ENCODE data around the gene PSMB3.
A peak's percentile ranks its signal among the peaks of the same experiment; 100 is the strongest.
"Not testable (repeated sequence)": the region's sequence is repeated elsewhere in the genome, so short reads cannot be mapped to it uniquely, and the experiment has no call there.

Gene PSMB3

GRCh38 chr17:38768417-38768816, 15.9 kb downstream of the PSMB3 start:
- H3K4me1 ChIP-seq (ENCODE audit: control insufficient read depth in 5 of 5, insufficient read depth in 5 of 5, low read length in 5 of 5) = no peaks in the 10 kb centered on the region

GRCh38 chr17:38773258-38773657, 20.7 kb downstream of the PSMB3 start:
- Histone ChIP-seq H3K36me3 (ENCODE audit: control insufficient read depth in 5 of 5, insufficient read depth in 5 of 5, low read length in 5 of 5) (peaks cover 19 to 96% (median 88%) of the 10 kb centered on the region in 5 donors), H3K27ac (ENCODE audit: low read depth, low read length) (no peak overlapping the region), H3K4me3 (ENCODE audit: low read depth in 1 of 5, low read length in 5 of 5) (no peak overlapping the region), H3K27me3 (ENCODE audit: control insufficient read depth in 5 of 5, insufficient read depth in 4 of 5, low read length in 5 of 5) (no peaks in the 10 kb centered on the region), H3K4me1 (ENCODE audit: control insufficient read depth in 5 of 5, insufficient read depth in 5 of 5, low read length in 5 of 5) (no peaks in the 10 kb centered on the region), H3K9me3 (ENCODE audit: control insufficient read depth in 5 of 5, low read length in 5 of 5) (no peaks in the 10 kb centered on the region), H3K9ac (ENCODE audit: low read length in 5 of 5) (no peak overlapping the region)

More at GRCh38 chr17:38768417-38768816, 15.9 kb downstream of the PSMB3 start:
- no peak overlapping the region for H3K4me3 ChIP-seq (ENCODE audit: low read depth in 1 of 5, low read length in 5 of 5)
- H3K9ac ChIP-seq (ENCODE audit: low read length in 5 of 5) = no peak overlapping the region
- H3K9me3 ChIP-seq (ENCODE audit: control insufficient read depth in 5 of 5, low read length in 5 of 5) = no peaks in the 10 kb centered on the region
- no peak overlapping the region for H3K27ac ChIP-seq (ENCODE audit: low read depth, low read length)
- peaks cover 8 to 98% (median 96%) of the 10 kb centered on the region in 5 donors for H3K36me3 ChIP-seq (ENCODE audit: control insufficient read depth in 5 of 5, insufficient read depth in 5 of 5, low read length in 5 of 5)
- no peaks in the 10 kb centered on the region for H3K27me3 ChIP-seq (ENCODE audit: control insufficient read depth in 5 of 5, insufficient read depth in 4 of 5, low read length in 5 of 5)

GRCh38 chr17:38777641-38778250, 25.2 kb downstream of the PSMB3 start:
- no peaks in the 10 kb centered on the region for H3K4me1 ChIP-seq (ENCODE audit: control insufficient read depth in 5 of 5, insufficient read depth in 5 of 5, low read length in 5 of 5)
- peaks cover 20 to 96% (median 89%) of the 10 kb centered on the region in 5 donors for H3K36me3 ChIP-seq (ENCODE audit: control insufficient read depth in 5 of 5, insufficient read depth in 5 of 5, low read length in 5 of 5)
- no peak overlapping the region for H3K4me3 ChIP-seq (ENCODE audit: low read depth in 1 of 5, low read length in 5 of 5)
- H3K9me3 ChIP-seq (ENCODE audit: control insufficient read depth in 5 of 5, low read length in 5 of 5) = no peaks in the 10 kb centered on the region
- H3K9ac ChIP-seq (ENCODE audit: low read length in 5 of 5) = no peak overlapping the region
- no peaks in the 10 kb centered on the region for H3K27me3 ChIP-seq (ENCODE audit: control insufficient read depth in 5 of 5, insufficient read depth in 4 of 5, low read length in 5 of 5)
- H3K27ac ChIP-seq (ENCODE audit: low read depth, low read length) = no peak overlapping the region

- H3K36me3 ChIP-seq (ENCODE audit: control insufficient read depth in 5 of 5, insufficient read depth in 5 of 5, low read length in 5 of 5) = peaks cover 12 to 96% (median 92%) of the 10 kb centered on the region in 5 donors
- no peak overlapping the region for H3K4me3 ChIP-seq (ENCODE audit: low read depth in 1 of 5, low read length in 5 of 5)
- H3K27me3 ChIP-seq (ENCODE audit: control insufficient read depth in 5 of 5, insufficient read depth in 4 of 5, low read length in 5 of 5) = no peaks in the 10 kb centered on the region
Measured at GRCh38 chr17:38779965-38780752, 27.6 kb downstream of the PSMB3 start.

GRCh38 chr17:38783227-38783626, 30.7 kb downstream of the PSMB3 start:
- no peaks in the 10 kb centered on the region for H3K27me3 ChIP-seq (ENCODE audit: control insufficient read depth in 5 of 5, insufficient read depth in 4 of 5, low read length in 5 of 5)
- peaks cover 5 to 84% (median 81%) of the 10 kb centered on the region in 5 donors for H3K36me3 ChIP-seq (ENCODE audit: control insufficient read depth in 5 of 5, insufficient read depth in 5 of 5, low read length in 5 of 5)

More at GRCh38 chr17:38779965-38780752, 27.6 kb downstream of the PSMB3 start:
- Histone ChIP-seq H3K9ac (ENCODE audit: low read length in 5 of 5) (no peak overlapping the region), H3K9me3 (ENCODE audit: control insufficient read depth in 5 of 5, low read length in 5 of 5) (no peaks in the 10 kb centered on the region), H3K27ac (ENCODE audit: low read depth, low read length) (no peak overlapping the region), H3K4me1 (ENCODE audit: control insufficient read depth in 5 of 5, insufficient read depth in 5 of 5, low read length in 5 of 5) (no peaks in the 10 kb centered on the region)

GRCh38 chr17:38786372-38786771, 33.8 kb downstream of the PSMB3 start:
- Histone ChIP-seq H3K27me3 (ENCODE audit: control insufficient read depth in 5 of 5, insufficient read depth in 4 of 5, low read length in 5 of 5) (no peaks in the 10 kb centered on the region), H3K9ac (ENCODE audit: low read length in 5 of 5) (no peak overlapping the region), H3K4me1 (ENCODE audit: control insufficient read depth in 5 of 5, insufficient read depth in 5 of 5, low read length in 5 of 5) (peaks cover 0 to 24% (median 10%) of the 10 kb centered on the region in 5 donors), H3K4me3 (ENCODE audit: low read depth in 1 of 5, low read length in 5 of 5) (no peak overlapping the region), H3K9me3 (ENCODE audit: control insufficient read depth in 5 of 5, low read length in 5 of 5) (no peaks in the 10 kb centered on the region), H3K27ac (ENCODE audit: low read depth, low read length) (no peak overlapping the region), H3K36me3 (ENCODE audit: control insufficient read depth in 5 of 5, insufficient read depth in 5 of 5, low read length in 5 of 5) (peaks cover 0 to 53% (median 50%) of the 10 kb centered on the region in 5 donors)

More at GRCh38 chr17:38783227-38783626, 30.7 kb downstream of the PSMB3 start:
- Histone ChIP-seq H3K9me3 (ENCODE audit: control insufficient read depth in 5 of 5, low read length in 5 of 5) (no peaks in the 10 kb centered on the region), H3K4me3 (ENCODE audit: low read depth in 1 of 5, low read length in 5 of 5) (no peak overlapping the region), H3K9ac (ENCODE audit: low read length in 5 of 5) (no peak overlapping the region), H3K27ac (ENCODE audit: low read depth, low read length) (no peak overlapping the region), H3K4me1 (ENCODE audit: control insufficient read depth in 5 of 5, insufficient read depth in 5 of 5, low read length in 5 of 5) (no peaks in the 10 kb centered on the region)

GRCh38 chr17:38787999-38788398, 35.5 kb downstream of the PSMB3 start:
- Histone ChIP-seq H3K36me3 (ENCODE audit: control insufficient read depth in 5 of 5, insufficient read depth in 5 of 5, low read length in 5 of 5) (peaks cover 0 to 46% (median 37%) of the 10 kb centered on the region in 5 donors), H3K4me1 (ENCODE audit: control insufficient read depth in 5 of 5, insufficient read depth in 5 of 5, low read length in 5 of 5) (peaks cover 0 to 24% (median 10%) of the 10 kb centered on the region in 5 donors)
- not testable (repeated sequence) for H3K9me3 ChIP-seq (ENCODE audit: control insufficient read depth in 5 of 5, low read length in 5 of 5); H3K4me3 ChIP-seq (ENCODE audit: low read depth in 1 of 5, low read length in 5 of 5); H3K9ac ChIP-seq (ENCODE audit: low read length in 5 of 5); H3K27ac ChIP-seq (ENCODE audit: low read depth, low read length); H3K27me3 ChIP-seq (ENCODE audit: control insufficient read depth in 5 of 5, insufficient read depth in 4 of 5, low read length in 5 of 5)

GRCh38 chr17:38789185-38789584, 36.6 kb downstream of the PSMB3 start:
- Histone ChIP-seq H3K36me3 (ENCODE audit: control insufficient read depth in 5 of 5, insufficient read depth in 5 of 5, low read length in 5 of 5) (peaks cover 0 to 35% (median 27%) of the 10 kb centered on the region in 5 donors), H3K27ac (ENCODE audit: low read depth, low read length) (no peak overlapping the region), H3K27me3 (ENCODE audit: control insufficient read depth in 5 of 5, insufficient read depth in 4 of 5, low read length in 5 of 5) (no peaks in the 10 kb centered on the region), H3K9ac (ENCODE audit: low read length in 5 of 5) (peak overlapping the region in 1 of 5 donors; percentile 23), H3K4me1 (ENCODE audit: control insufficient read depth in 5 of 5, insufficient read depth in 5 of 5, low read length in 5 of 5) (peaks cover 0 to 24% (median 10%) of the 10 kb centered on the region in 5 donors), H3K9me3 (ENCODE audit: control insufficient read depth in 5 of 5, low read length in 5 of 5) (no peaks in the 10 kb centered on the region), H3K4me3 (ENCODE audit: low read depth in 1 of 5, low read length in 5 of 5) (no peak overlapping the region)

GRCh38 chr17:38790148-38790707, 37.7 kb downstream of the PSMB3 start:
- H3K36me3 ChIP-seq (ENCODE audit: control insufficient read depth in 5 of 5, insufficient read depth in 5 of 5, low read length in 5 of 5) = peaks cover 0 to 24% (median 17%) of the 10 kb centered on the region in 5 donors
- not testable (repeated sequence) for H3K27me3 ChIP-seq (ENCODE audit: control insufficient read depth in 5 of 5, insufficient read depth in 4 of 5, low read length in 5 of 5); H3K9me3 ChIP-seq (ENCODE audit: control insufficient read depth in 5 of 5, low read length in 5 of 5); H3K4me3 ChIP-seq (ENCODE audit: low read depth in 1 of 5, low read length in 5 of 5); H3K27ac ChIP-seq (ENCODE audit: low read depth, low read length)
- peaks cover 0 to 24% (median 10%) of the 10 kb centered on the region in 5 donors for H3K4me1 ChIP-seq (ENCODE audit: control insufficient read depth in 5 of 5, insufficient read depth in 5 of 5, low read length in 5 of 5)
- H3K9ac ChIP-seq (ENCODE audit: low read length in 5 of 5) = peak overlapping the region in 1 of 5 donors; percentile 4

GRCh38 chr17:38791162-38791561, 38.6 kb downstream of the PSMB3 start:
- Histone ChIP-seq H3K27ac (ENCODE audit: low read depth, low read length) (no peak overlapping the region), H3K9me3 (ENCODE audit: control insufficient read depth in 5 of 5, low read length in 5 of 5) (no peaks in the 10 kb centered on the region), H3K4me3 (ENCODE audit: low read depth in 1 of 5, low read length in 5 of 5) (no peak overlapping the region), H3K27me3 (ENCODE audit: control insufficient read depth in 5 of 5, insufficient read depth in 4 of 5, low read length in 5 of 5) (no peaks in the 10 kb centered on the region), H3K4me1 (ENCODE audit: control insufficient read depth in 5 of 5, insufficient read depth in 5 of 5, low read length in 5 of 5) (peaks cover 0 to 25% (median 11%) of the 10 kb centered on the region in 5 donors), H3K36me3 (ENCODE audit: control insufficient read depth in 5 of 5, insufficient read depth in 5 of 5, low read length in 5 of 5) (peaks cover 0 to 15% (median 10%) of the 10 kb centered on the region in 5 donors), H3K9ac (ENCODE audit: low read length in 5 of 5) (no peak overlapping the region)
